GM19395 (cell line): Measurements from ENCODE around the gene COL20A1.
"Not testable (repeated sequence)": the region's sequence is repeated elsewhere in the genome, so short reads cannot be mapped to it uniquely, and the experiment has no call there.

Source experiments
- ATAC-seq: cut with Tn5 transposase; IDR thresholded peaks from one replicate; pipeline ENCODE4 v1.9.1; 2021; ENCODE audit warnings: mild to moderate bottlenecking, moderate library complexity; ENCODE audit not compliant: unreplicated experiment

Gene COL20A1

DNA sequence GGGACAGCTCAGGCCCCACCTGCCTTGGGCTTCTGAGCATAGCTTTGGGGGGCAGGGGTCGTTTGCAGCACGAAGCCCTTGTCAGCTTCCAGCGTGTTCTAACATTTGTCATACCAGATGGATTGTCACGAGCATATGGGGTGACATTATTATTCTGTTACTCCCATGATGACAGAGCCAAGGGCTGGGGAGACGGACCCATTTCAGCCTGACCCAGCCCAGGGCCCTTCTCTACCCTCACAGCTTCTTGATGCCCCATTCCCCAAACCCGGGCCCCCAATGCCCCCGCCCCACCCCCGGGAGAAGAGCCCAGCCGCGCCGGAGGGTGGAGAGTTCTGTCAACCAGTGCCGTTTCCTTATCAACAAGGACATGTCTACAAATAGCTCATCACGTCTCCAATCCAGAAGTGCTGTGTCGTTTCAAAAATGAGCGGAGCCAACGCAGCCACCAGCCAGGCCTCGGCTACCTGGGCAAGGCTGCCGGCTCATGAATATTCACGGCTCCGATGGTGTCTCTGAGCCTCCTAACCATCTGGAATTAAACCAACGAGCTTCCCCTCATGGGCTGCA is 77.7 kb downstream of the COL20A1 start:
- no peak for ATAC-seq

DNA sequence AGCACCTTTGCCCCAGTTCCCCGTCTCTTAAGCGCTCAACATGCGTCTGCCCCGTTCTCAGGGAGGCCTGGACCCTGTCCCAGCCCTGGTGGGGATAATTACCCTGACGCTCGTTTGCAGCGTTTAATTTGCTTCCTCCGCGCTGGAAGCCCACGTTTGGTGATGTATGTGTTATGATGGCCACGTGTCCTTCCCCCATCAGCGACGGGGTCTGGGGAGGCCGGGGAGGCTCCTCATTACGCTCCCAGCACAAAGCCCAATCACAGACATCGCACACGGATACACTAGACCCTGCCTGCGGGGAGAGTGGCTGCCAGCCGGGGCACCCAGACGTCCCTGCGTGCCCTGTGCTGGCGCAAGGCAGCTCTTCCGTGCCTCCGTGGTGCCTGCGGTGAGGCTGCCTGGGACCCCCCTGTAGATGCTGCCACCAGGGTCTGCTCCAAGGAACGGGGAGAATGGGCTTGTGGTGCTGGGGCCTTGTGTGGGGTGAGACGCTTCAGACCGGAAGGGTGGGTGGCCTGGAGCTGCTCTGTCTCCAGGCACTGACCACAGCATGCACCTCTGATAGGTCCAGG is 78.4 kb downstream of the COL20A1 start:
- no peak for ATAC-seq

DNA sequence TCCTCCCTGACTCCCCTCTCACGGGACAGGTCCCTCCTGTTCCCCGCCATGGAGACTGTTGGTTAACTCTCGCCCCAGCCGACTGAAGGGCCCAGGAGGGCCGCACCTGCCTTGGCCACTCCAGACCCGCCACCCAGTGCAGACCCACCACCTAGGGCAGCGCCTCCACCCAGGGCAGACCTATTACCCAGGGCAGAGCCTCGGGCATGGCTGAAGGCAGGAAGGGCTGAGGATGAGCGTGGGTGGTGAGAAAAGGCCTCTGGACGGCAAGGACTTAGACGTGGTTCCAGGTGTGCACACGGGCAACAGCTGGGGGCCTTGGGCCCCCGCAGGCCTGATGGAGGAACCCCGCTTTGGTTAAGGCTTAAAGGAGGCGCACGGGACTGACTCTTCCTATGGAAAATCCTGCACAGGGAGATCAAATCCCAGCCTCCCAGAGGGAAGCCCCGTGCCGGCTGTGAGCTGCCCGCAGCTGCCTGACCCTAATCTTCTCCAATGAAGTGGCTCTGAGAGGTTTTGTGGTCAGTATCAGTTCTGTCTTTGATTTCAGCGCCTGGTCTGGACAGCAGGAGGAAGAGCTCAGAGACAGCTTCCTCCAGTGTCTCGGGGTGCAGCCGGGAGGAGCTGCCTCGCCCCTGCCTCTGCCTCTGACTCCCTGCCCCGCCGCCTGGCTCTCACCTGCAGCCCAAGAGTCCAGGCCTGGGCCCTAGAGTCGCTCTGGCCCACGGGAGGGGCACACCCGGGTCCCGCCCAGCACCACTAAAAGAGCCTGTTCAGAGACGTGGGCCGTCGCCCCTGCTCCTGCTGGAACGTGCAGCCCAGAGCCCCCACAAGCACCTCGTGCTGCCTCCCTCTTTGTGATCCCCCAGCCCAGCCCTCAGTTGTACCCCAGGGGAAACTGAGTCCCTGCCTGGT is 80.2 kb downstream of the COL20A1 start:
- ATAC-seq: no peak

DNA sequence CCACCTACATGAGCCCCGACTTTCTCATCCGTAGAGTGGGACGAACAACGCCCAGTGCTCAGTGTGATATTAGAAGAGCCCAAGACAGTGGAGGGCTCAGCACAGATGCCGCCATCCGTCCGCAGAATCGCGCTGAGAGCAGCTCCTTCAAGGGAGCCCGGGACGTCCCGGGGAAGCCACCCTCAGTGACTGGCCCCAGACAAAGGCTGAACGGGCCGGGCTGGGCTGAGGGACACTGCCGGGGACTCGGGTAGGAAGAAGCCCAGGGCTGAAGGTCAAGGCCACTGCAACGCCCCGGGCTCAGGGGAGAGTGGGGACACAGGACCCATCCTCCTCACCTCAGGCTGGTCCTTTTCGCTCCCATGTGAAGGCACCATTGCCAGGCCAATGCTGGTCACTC is 81.0 kb downstream of the COL20A1 start:
- no peak for ATAC-seq

DNA sequence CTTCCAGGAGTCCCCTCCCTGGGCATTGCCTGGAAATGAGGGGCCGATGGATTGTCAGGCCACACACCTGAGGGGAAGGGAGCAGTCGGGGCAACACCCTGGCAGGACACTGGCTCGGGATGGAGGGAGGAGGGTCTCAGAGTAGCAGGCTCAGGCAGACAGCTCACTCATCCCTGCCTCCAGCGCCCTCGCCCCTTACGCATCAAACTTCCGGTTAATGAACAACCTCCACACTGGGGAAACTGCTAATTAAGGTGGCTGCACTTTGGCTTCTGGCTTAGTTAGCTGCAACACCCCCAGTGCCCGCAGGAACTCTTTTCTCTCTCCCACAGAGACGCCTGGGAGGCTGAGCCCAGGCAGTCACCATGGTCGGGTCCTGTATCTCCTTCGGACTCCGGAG is 81.5 kb downstream of the COL20A1 start:
- no peak for ATAC-seq

DNA sequence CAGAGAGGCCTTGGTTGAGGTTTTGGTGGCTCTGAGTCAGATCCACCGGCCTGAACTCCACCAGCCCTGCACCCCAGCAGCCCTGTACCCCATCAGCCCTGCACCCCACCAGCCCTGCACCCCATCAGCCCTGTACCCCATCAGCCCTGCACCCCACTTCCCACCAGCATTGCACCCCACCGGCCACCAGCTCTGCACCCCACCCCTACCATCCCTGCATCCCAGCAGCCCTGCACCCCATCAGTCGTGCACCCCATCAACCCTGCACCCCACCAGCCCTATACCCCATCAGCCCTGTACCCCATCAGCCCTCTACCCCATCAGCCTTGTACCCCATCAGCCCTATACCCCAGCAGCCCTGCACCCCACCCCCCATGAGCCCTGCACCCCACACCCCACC is 82.5 kb downstream of the COL20A1 start:
- ATAC-seq: no peak

DNA sequence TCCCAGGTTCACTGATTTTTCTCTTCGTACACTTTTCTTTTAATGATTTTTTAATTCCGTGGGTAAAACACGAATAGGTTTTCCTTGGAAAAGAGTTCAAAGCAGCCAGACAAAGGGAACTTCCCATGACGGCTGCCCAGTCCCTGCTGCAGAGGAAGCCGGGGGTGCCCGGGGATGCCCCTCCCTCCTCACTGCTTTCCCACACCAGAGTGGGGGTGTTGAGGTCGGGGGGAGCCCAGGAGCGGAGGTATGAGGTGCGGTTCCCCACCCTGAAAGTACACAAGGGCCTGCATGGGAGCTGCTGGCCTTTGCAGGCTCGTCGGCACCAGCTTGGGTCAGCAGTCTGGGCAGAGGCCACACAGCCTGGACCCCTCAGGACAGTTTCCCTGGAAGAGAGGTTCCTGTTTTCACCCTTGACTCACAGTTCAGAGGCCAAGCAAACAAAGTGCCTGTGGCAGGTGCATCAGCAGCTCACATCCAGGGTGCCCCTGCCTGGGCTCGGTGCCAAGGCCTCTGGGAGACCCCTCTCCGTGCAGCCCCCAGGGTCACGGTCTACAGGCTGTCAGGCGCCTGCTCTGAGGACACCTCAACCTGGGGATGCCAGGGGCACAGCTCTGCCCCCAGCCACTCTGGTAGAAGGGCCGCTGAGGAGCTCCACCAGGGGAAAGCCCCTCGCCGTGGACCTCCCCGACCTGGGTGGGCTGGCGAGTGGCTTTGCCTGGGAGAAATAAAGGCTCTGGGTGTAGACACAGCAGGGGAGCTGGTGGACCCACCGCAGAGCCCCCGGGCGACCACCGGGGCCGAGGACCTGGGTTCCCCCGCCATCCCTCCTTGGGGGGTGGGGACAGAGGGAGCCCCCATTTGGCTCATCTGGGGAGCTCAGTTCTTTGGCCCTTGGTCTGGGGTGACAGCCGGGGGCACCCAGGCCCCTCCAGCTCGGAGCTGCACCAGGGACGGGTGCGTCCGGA is 83.6 kb downstream of the COL20A1 start:
- ATAC-seq: no peak

DNA sequence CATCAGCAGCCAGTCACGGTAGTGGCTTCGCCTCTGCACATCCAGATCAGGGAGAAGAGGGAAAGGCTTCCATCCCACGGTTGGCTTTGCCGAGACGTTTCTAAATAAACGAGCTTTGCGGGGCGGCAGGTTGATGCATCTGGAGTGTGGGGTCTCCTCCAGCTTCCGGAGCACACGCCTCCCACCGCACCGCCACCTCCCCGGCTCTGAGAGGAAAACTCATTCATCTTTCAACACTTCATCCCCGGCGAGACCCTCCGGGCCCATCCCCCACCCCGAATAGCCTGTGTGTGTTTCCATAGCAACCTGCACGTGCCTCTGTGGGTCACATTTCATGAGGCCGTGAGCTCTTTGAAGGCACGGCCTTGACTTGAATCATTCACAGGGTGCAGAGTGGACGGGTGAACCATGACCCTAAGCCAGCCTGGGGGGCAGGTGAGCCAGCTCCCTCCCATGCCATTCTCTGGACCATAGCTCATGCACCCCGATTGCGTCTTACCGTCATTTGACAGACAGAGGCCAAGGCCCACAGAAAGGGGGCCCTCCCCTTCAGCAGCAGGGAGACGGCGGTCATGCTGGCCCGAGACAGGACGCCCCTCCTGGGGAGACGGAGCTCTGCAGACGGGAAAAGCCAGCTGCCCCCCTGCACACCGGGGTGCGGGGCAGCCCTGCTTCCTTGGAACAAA is 84.4 kb downstream of the COL20A1 start:
- no peak for ATAC-seq

DNA sequence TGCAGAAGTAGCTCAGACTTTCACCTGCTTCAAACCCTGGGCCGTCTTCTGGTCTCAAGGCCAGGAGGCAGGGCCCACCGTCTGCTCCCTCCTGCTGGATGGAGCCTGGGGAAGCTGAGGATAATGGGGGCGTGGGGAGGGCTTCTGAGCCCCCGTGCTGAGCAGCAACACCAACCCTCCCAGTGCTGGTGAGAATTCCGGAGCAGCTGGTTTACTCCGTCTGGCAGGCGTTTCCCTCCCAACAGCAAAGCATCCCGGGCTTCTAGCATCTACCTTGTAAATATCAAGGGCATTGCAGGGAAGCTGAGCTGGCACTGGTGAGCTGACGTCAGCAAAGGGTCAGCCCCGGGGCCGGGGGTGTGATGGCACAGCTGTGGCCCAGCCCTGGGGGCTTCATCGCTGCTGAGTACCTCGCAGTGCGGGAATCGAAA is 85.0 kb downstream of the COL20A1 start:
- no peak for ATAC-seq

DNA sequence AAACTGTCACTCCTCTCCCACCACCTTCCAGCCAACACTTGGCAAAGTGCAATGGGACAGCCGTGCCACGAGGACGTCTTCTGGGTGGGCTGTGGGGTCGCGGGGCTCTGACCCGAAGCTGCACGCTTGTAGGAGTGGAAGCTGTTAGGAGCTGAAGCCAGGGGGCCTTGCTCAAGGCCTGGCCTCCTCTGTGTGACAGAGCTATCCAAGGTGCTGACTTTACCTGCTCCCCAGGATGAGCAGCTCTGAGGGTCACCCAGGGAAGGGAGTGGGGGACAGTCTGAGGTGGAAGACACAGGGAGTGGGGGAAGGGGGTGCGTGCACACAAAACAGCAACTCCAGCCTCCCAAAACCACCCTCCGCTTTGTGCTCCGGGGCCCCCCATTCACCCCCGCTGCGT is 85.6 kb downstream of the COL20A1 start:
- ATAC-seq: no peak

DNA sequence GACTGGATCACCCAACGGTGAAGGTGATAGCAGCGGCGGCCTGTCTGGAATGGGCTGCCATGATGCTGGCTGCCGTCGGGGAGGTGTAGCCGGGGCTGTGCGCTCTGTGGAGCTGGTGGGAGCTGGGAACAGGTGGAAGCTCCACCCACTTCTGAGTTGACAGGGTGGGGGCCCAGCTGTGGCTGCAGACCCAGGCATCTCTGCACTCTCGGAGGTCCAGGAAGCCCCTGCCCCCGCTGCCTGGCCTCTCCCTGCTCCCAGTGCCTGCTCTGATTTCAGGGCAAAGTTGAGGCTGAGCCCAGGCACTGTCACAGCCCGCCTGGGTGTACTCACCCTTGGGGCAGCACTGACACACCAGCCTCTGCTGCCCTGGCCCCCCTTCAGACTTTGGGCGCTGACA is 86.3 kb downstream of the COL20A1 start:
- no peak for ATAC-seq

DNA sequence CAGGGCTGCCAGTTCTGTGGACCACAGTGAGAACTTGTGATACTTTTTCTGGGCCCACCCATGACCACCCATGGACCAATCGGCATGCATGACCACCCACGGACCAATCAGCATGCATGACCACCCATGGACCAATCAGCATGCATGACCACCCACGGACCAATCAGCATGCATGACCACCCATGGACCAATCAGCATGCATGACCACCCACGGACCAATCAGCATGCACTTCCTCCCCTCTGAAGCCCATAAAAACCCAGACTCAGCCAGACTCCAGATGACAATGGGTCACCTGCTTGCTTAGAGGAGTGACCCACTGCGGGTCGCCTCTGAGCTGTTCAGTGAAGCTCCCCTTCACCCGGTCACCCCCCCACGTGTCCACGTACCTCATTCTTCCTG is 86.9 kb downstream of the COL20A1 start:
- ATAC-seq: not testable (repeated sequence)

DNA sequence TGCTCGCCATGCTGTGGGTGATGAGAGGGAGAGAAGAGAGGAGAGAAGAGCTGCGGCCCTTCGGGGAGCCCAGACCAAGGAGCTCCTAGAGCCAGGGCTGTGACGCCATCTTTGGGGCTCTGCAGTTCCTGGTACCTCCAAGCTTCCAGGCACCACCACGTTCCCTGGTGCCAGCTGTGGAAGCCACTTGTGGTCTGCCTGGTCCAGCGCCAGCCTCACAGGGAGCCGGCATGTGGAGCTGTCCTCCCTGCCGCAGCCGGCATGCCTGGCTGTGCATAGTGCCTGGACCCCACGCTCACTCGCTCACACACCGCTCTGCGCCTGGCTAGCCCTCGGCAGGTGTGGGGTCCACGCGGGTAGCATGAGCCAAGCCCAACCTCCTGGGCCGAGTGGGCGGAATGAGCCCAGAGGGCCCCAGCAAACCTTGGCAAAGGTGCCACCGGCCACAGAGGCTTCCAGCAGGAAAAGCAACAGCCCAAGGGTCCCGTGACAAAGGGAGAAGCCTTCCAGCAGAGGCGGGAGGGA is 87.4 kb downstream of the COL20A1 start:
- ATAC-seq: no peak

DNA sequence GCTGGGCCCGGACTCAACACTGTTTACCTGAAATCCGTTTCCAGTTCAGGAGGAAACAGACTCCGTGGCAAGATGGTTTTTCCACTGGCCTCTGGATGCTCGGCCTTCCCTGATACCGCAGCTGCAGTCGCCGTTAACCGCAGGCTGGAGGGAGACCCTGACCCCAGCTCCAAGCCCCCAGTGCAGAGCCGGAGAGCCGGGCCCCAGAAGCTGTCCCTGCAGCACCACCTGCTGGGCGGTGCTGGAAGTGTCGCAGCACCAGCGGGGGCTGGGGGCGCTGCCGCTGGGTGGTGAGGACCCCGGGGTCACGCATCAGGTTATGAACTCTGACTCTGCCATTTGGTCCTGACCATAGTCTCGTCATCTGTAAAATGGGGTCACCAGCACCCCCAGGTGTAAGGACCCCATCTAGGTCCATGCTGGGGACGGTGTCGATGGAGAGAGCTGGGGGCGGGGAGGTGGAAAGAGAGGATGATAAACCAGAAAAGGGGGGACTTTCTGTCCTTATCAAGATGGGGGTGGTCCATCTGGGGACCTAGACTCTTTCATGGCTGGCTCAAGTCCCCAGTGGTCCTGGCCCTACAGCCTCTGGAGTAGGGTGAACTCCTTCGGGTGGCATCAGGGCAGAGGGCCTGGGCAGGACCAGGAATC is 88.9 kb downstream of the COL20A1 start:
- no peak for ATAC-seq

DNA sequence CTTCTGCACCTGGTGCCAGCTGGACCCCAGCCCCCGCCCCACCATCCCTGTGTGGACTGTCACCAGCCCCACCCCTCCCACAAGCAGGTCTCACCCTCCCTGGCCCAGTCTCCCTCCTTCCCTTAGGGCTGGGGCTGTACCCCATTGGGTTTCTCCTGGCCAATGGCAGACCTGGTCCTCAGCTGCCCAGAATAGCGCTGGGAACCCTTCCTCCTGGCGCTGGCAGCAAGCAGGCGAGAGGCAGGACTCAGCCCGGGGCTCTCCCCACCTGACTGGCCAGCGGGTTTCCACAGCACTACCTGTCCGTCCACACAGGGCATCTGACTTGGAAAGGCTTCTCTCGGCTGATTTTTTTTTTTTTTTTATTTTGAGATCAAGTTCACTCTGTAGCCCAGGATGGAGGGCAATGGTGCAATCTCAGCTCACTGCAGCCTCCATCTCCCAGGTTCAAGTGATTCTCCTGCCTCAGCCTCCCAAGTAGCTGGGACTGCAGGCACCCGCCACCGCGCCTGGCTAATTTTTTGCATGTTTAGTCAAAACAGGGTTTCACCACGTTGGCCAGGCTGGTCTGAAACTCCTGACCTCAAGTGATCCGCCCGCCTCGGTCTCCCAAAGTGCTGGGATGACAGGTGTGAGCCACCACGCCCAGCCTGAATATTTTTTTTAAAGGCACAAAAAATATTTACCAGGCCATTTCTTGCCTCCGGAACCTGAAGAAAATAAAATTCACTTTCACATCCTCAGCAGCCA is 89.7 kb downstream of the COL20A1 start:
- ATAC-seq: no peak

DNA sequence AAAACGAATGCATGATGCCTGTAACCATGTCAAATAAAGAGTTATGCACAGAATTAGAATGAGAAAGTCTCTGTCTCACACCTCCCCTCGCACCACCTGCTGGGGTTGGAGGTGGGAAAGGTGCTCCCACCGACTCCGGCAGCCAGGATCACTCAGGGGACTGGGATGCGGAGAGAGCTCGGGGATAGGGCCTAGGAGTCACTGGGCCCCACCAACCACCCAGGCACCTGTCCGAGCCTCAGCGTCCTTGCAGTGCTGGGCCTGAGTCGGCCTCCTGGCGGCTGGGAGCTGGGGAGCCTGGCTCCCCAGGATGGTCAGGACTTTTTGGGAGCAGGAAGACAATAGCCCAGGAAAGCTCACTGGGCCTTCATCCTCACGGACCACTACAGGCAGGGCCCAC is 90.6 kb downstream of the COL20A1 start:
- no peak for ATAC-seq

DNA sequence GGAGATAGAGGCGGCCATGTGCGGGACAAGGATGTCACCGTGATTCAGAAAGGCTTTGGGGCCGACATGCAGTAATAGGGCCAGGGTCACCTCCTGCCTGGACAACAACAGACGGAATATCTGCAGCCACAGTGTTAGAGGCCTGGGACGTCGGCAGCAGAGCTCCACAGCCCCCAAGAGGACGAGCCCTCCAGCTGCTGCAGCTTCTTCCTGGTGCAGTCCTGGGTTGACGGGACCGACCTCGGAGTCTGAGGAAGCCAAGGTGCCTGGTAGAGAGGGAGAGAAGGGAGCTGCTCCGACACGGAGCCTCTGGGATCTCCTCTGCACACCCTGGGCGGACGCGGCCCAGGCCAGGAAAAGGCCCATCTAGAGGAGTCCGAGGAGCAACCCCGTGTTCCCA is 91.3 kb downstream of the COL20A1 start:
- ATAC-seq: no peak
